ENCODE measurements around the gene TMED10.

DNA sequence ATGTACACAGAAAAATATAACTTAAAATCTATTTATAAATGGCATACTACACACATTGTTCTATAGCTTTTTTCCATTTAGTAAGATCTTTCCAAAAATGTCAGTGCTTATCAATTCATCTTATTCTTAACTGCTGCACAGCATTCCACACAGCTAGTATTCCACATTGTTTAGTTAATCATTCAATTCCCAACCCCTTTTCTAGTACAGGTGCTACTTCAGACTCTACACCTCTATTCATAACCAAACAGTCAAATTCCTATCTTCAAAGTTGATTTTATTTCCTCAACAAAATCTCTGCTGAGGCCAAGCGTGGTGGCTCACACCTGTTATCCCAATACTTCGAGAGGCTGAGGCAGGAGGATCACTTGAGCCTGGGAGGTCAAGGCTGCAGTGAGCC, 37.2 kb downstream of the TMED10 start:
- TF ChIP-seq, protein P1, sequence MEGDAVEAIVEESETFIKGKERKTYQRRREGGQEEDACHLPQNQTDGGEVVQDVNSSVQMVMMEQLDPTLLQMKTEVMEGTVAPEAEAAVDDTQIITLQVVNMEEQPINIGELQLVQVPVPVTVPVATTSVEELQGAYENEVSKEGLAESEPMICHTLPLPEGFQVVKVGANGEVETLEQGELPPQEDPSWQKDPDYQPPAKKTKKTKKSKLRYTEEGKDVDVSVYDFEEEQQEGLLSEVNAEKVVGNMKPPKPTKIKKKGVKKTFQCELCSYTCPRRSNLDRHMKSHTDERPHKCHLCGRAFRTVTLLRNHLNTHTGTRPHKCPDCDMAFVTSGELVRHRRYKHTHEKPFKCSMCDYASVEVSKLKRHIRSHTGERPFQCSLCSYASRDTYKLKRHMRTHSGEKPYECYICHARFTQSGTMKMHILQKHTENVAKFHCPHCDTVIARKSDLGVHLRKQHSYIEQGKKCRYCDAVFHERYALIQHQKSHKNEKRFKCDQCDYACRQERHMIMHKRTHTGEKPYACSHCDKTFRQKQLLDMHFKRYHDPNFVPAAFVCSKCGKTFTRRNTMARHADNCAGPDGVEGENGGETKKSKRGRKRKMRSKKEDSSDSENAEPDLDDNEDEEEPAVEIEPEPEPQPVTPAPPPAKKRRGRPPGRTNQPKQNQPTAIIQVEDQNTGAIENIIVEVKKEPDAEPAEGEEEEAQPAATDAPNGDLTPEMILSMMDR (IDR thresholded peaks at IDR 0.05) = no peak
- no peak for TF ChIP-seq POLR2A (IDR thresholded peaks at IDR 0.05)
